ENCODE measurements around the gene RPS6KA2.

Gene RPS6KA2

GRCh38 chr6:166461821-166462460 lies 165.1 kb downstream of the RPS6KA2 start:
- peaks cover 26% of the 10 kb centered on the region for H3K36me3 ChIP-seq (ENCODE audit: insufficient read depth, low read length)
- H3K4me1 ChIP-seq (ENCODE audit: control insufficient read depth, insufficient read depth, low read length, unreplicated experiment) = no peaks in the 10 kb centered on the region
- no peak overlapping the region for H2AFZ ChIP-seq (ENCODE audit: low read length, unreplicated experiment)
- no peaks in the 10 kb centered on the region for H3K79me2 ChIP-seq (ENCODE audit: control insufficient read depth, insufficient read depth, low read length, unreplicated experiment)
- H3K4me3 ChIP-seq (ENCODE audit: low read depth, low read length) = no peak overlapping the region
- H3K27ac ChIP-seq (ENCODE audit: low read depth, low read length) = no peak overlapping the region
- no peaks in the 10 kb centered on the region for H3K27me3 ChIP-seq (ENCODE audit: insufficient read depth, low read length)

- no peaks in the 10 kb centered on the region for H3K79me2 ChIP-seq (ENCODE audit: control insufficient read depth, insufficient read depth, low read length, unreplicated experiment)
- H3K27me3 ChIP-seq (ENCODE audit: insufficient read depth, low read length) = no peaks in the 10 kb centered on the region
- no peaks in the 10 kb centered on the region for H3K4me1 ChIP-seq (ENCODE audit: control insufficient read depth, insufficient read depth, low read length, unreplicated experiment)
- H3K27ac ChIP-seq (ENCODE audit: low read depth, low read length) = no peak overlapping the region
- H3K36me3 ChIP-seq (ENCODE audit: insufficient read depth, low read length) = peaks cover 26% of the 10 kb centered on the region
- no peak overlapping the region for H3K4me3 ChIP-seq (ENCODE audit: low read depth, low read length)
- no peak overlapping the region for H2AFZ ChIP-seq (ENCODE audit: low read length, unreplicated experiment)
These were observed 166.3 kb downstream of the RPS6KA2 start for GRCh38 chr6:166460473-166461437.

GRCh38 chr6:166459906-166460305 lies 167.1 kb downstream of the RPS6KA2 start:
- Histone ChIP-seq H3K27ac (ENCODE audit: low read depth, low read length) (no peak overlapping the region), H3K36me3 (ENCODE audit: insufficient read depth, low read length) (peaks cover 22% of the 10 kb centered on the region), H3K4me3 (ENCODE audit: low read depth, low read length) (no peak overlapping the region), H3K79me2 (ENCODE audit: control insufficient read depth, insufficient read depth, low read length, unreplicated experiment) (no peaks in the 10 kb centered on the region), H3K27me3 (ENCODE audit: insufficient read depth, low read length) (no peaks in the 10 kb centered on the region), H3K4me1 (ENCODE audit: control insufficient read depth, insufficient read depth, low read length, unreplicated experiment) (no peaks in the 10 kb centered on the region), H2AFZ (ENCODE audit: low read length, unreplicated experiment) (no peak overlapping the region)

GRCh38 chr6:166459272-166459671 lies 167.8 kb downstream of the RPS6KA2 start:
- no peak overlapping the region for H2AFZ ChIP-seq (ENCODE audit: low read length, unreplicated experiment)
- no peak overlapping the region for H3K4me3 ChIP-seq (ENCODE audit: low read depth, low read length)
- H3K27ac ChIP-seq (ENCODE audit: low read depth, low read length) = no peak overlapping the region
- H3K4me1 ChIP-seq (ENCODE audit: control insufficient read depth, insufficient read depth, low read length, unreplicated experiment) = no peaks in the 10 kb centered on the region
- H3K27me3 ChIP-seq (ENCODE audit: insufficient read depth, low read length) = no peaks in the 10 kb centered on the region
- no peaks in the 10 kb centered on the region for H3K79me2 ChIP-seq (ENCODE audit: control insufficient read depth, insufficient read depth, low read length, unreplicated experiment)
- peaks cover 22% of the 10 kb centered on the region for H3K36me3 ChIP-seq (ENCODE audit: insufficient read depth, low read length)

- no peak overlapping the region for H2AFZ ChIP-seq (ENCODE audit: low read length, unreplicated experiment)
- no peak overlapping the region for H3K4me3 ChIP-seq (ENCODE audit: low read depth, low read length)
- H3K4me1 ChIP-seq (ENCODE audit: control insufficient read depth, insufficient read depth, low read length, unreplicated experiment) = no peaks in the 10 kb centered on the region
- no peaks in the 10 kb centered on the region for H3K27me3 ChIP-seq (ENCODE audit: insufficient read depth, low read length)
- H3K36me3 ChIP-seq (ENCODE audit: insufficient read depth, low read length) = peaks cover 25% of the 10 kb centered on the region
- no peaks in the 10 kb centered on the region for H3K79me2 ChIP-seq (ENCODE audit: control insufficient read depth, insufficient read depth, low read length, unreplicated experiment)
- no peak overlapping the region for H3K27ac ChIP-seq (ENCODE audit: low read depth, low read length)
These were observed 170.5 kb downstream of the RPS6KA2 start for GRCh38 chr6:166456395-166457156.

GRCh38 chr6:166454692-166455515 lies 172.1 kb downstream of the RPS6KA2 start:
- Histone ChIP-seq H3K79me2 (ENCODE audit: control insufficient read depth, insufficient read depth, low read length, unreplicated experiment) (no peaks in the 10 kb centered on the region), H2AFZ (ENCODE audit: low read length, unreplicated experiment) (no peak overlapping the region), H3K4me1 (ENCODE audit: control insufficient read depth, insufficient read depth, low read length, unreplicated experiment) (no peaks in the 10 kb centered on the region), H3K27me3 (ENCODE audit: insufficient read depth, low read length) (no peaks in the 10 kb centered on the region), H3K36me3 (ENCODE audit: insufficient read depth, low read length) (peaks cover 25% of the 10 kb centered on the region), H3K27ac (ENCODE audit: low read depth, low read length) (no peak overlapping the region), H3K4me3 (ENCODE audit: low read depth, low read length) (no peak overlapping the region)

GRCh38 chr6:166453651-166454050 lies 173.4 kb downstream of the RPS6KA2 start:
- Histone ChIP-seq H2AFZ (ENCODE audit: low read length, unreplicated experiment) (no peak overlapping the region), H3K4me3 (ENCODE audit: low read depth, low read length) (no peak overlapping the region), H3K27ac (ENCODE audit: low read depth, low read length) (no peak overlapping the region), H3K27me3 (ENCODE audit: insufficient read depth, low read length) (no peaks in the 10 kb centered on the region), H3K79me2 (ENCODE audit: control insufficient read depth, insufficient read depth, low read length, unreplicated experiment) (no peaks in the 10 kb centered on the region), H3K4me1 (ENCODE audit: control insufficient read depth, insufficient read depth, low read length, unreplicated experiment) (no peaks in the 10 kb centered on the region), H3K36me3 (ENCODE audit: insufficient read depth, low read length) (peaks cover 21% of the 10 kb centered on the region)

GRCh38 chr6:166450167-166450873 lies 176.7 kb downstream of the RPS6KA2 start:
- Histone ChIP-seq H3K4me3 (ENCODE audit: low read depth, low read length) (no peak overlapping the region), H3K4me1 (ENCODE audit: control insufficient read depth, insufficient read depth, low read length, unreplicated experiment) (no peaks in the 10 kb centered on the region), H3K27me3 (ENCODE audit: insufficient read depth, low read length) (no peaks in the 10 kb centered on the region), H3K79me2 (ENCODE audit: control insufficient read depth, insufficient read depth, low read length, unreplicated experiment) (no peaks in the 10 kb centered on the region), H3K27ac (ENCODE audit: low read depth, low read length) (no peak overlapping the region), H2AFZ (ENCODE audit: low read length, unreplicated experiment) (no peak overlapping the region), H3K36me3 (ENCODE audit: insufficient read depth, low read length) (peaks cover 36% of the 10 kb centered on the region)

- H3K27me3 ChIP-seq (ENCODE audit: insufficient read depth, low read length) = no peaks in the 10 kb centered on the region
- H3K4me3 ChIP-seq (ENCODE audit: low read depth, low read length) = no peak overlapping the region
- H3K79me2 ChIP-seq (ENCODE audit: control insufficient read depth, insufficient read depth, low read length, unreplicated experiment) = no peaks in the 10 kb centered on the region
- peaks cover 36% of the 10 kb centered on the region for H3K36me3 ChIP-seq (ENCODE audit: insufficient read depth, low read length)
- H2AFZ ChIP-seq (ENCODE audit: low read length, unreplicated experiment) = no peak overlapping the region
- no peaks in the 10 kb centered on the region for H3K4me1 ChIP-seq (ENCODE audit: control insufficient read depth, insufficient read depth, low read length, unreplicated experiment)
- no peak overlapping the region for H3K27ac ChIP-seq (ENCODE audit: low read depth, low read length)
These were observed 177.4 kb downstream of the RPS6KA2 start for GRCh38 chr6:166449641-166450040.

Data from ACC112 (cell line).